Right atrium auricular region (tissue), 2 donors: ENCODE measurements around the gene HBA1. TPM values are rescaled to one million over a fixed set of nuclear protein-coding genes. Genes with fewer than 3 reads are reported as not detected.

ENCODE experiments used
- DNase-seq: peaks from one replicate; pipeline ENCODE4 v3.0.0-alpha.2; 2019; ENCODE audit warnings: low spot score
- H3K27ac ChIP-seq, 2 donors: fragments of 200-600 bp; sonication (generic); 1 replicate in 1 of 2; 2 replicates in 1 of 2; pipeline ENCODE4 v1.5.1; 2016 to 2019
- H3K27me3 ChIP-seq, 2 donors: fragments of 200-600 bp; sonication (generic); one replicate each; pipeline versions ENCODE4 v1.5.1 to v1.6.0; 2017 to 2019
- H3K36me3 ChIP-seq: fragments of 200-600 bp; sonication (generic); one replicate; pipeline ENCODE4 v1.5.1; 2016
- H3K4me1 ChIP-seq, 2 donors: fragments of 200-600 bp; sonication (generic); one replicate each; pipeline versions ENCODE4 v1.5.1 to v1.6.0; 2017 to 2019
- H3K4me3 ChIP-seq, 2 donors: fragments of 200-600 bp; sonication (generic); 1 replicate in 1 of 2; 2 replicates in 1 of 2; pipeline ENCODE4 v1.5.1; 2017 to 2019; ENCODE audit warnings: mild to moderate bottlenecking in 1 of 2, moderate library complexity in 1 of 2
- H3K9me3 ChIP-seq, 2 donors: fragments of 200-600 bp; sonication (generic); one replicate each; pipeline ENCODE4 v1.5.1; 2019
- CTCF ChIP-seq, 2 donors: fragments of 200-600 bp; sonication (generic); IDR thresholded peaks; one replicate each; pipeline ENCODE4 v1.5.1; 2019; ENCODE audit warnings: antibody characterized with exemption in 2 of 2
- total RNA-seq, 2 donors: library from RNA; depleted of rRNA; stranded (reverse); fragments of >200 nt; gene quantifications; one replicate each; pipeline ENCODE4 v1.1.0, GENCODE V29; 2016

The HBA1 gene
- total RNA-seq, 2 donors from 2014 or later: 1,094 to 1,137 TPM

- DNase-seq: no peak
- Histone ChIP-seq H3K9me3 (no peaks in the 10 kb centered on the region), H3K27ac (no peak overlapping the region), H3K4me3 (peak overlapping the region; percentile 11 to 33), H3K36me3 (no peaks in the 10 kb centered on the region), H3K4me1 (peaks cover 0 to 20% of the 10 kb centered on the region in 2 donors), H3K27me3 (peaks cover 28 to 42% of the 10 kb centered on the region in 2 donors)
- TF ChIP-seq CTCF (IDR thresholded peaks at IDR 0.05): no peak
These were observed 11.5 kb upstream of the HBA1 start for GRCh38 chr16:164827-165538.

- no peak for DNase-seq
- H3K4me1 ChIP-seq: peaks cover 0 to 20% of the 10 kb centered on the region in 2 donors
- H3K4me3 ChIP-seq: peak within 1 kb of the TSS; percentile 11 to 33
- TF ChIP-seq CTCF (IDR thresholded peaks at IDR 0.05): no peak
- no peaks in the 10 kb centered on the region for H3K36me3 ChIP-seq
- peaks cover 28 to 42% of the 10 kb centered on the region in 2 donors for H3K27me3 ChIP-seq
- no peaks in the 10 kb centered on the region for H3K9me3 ChIP-seq
- no peak within 1 kb of the TSS for H3K27ac ChIP-seq
These were observed 10.7 kb upstream of the HBA1 start, which contains the start of gene HBM for GRCh38 chr16:165539-166374. HBM (plus strand) TSS chr16:165978; CDS start chr16:165998, 20 bp downstream.

- TF ChIP-seq CTCF (IDR thresholded peaks at IDR 0.05): no peak
- Histone ChIP-seq H3K9me3 (no peaks in the 10 kb centered on the region), H3K27ac (no peak overlapping the region), H3K4me3 (no peak overlapping the region), H3K27me3 (peaks cover 33 to 42% of the 10 kb centered on the region in 2 donors), H3K36me3 (no peaks in the 10 kb centered on the region), H3K4me1 (peaks cover 0 to 20% of the 10 kb centered on the region in 2 donors)
- DNase-seq: no peak
These were observed 9.9 kb upstream of the HBA1 start for GRCh38 chr16:166375-167121.

GRCh38 chr16:167122-167690 lies 9.3 kb upstream of the HBA1 start:
- no peak for DNase-seq
- Histone ChIP-seq H3K27me3 (peaks cover 35 to 42% of the 10 kb centered on the region in 2 donors), H3K36me3 (no peaks in the 10 kb centered on the region), H3K9me3 (no peaks in the 10 kb centered on the region), H3K27ac (no peak overlapping the region), H3K4me3 (no peak overlapping the region), H3K4me1 (peaks cover 0 to 20% of the 10 kb centered on the region in 2 donors)
- no peak for TF ChIP-seq CTCF (IDR thresholded peaks at IDR 0.05)

GRCh38 chr16:168424-168823 lies 8.1 kb upstream of the HBA1 start:
- peaks cover 0 to 20% of the 10 kb centered on the region in 2 donors for H3K4me1 ChIP-seq
- no peaks in the 10 kb centered on the region for H3K36me3 ChIP-seq
- H3K4me3 ChIP-seq: no peak overlapping the region
- TF ChIP-seq CTCF (IDR thresholded peaks at IDR 0.05): no peak
- DNase-seq: no peak
- peaks cover 35 to 42% of the 10 kb centered on the region in 2 donors for H3K27me3 ChIP-seq
- H3K27ac ChIP-seq: no peak overlapping the region
- no peaks in the 10 kb centered on the region for H3K9me3 ChIP-seq
